ENCODE measurements around the gene GPSM1. TPM values are rescaled to one million over a fixed set of nuclear protein-coding genes. Genes with fewer than 3 reads are reported as not detected.

Gene GPSM1
- total RNA-seq, 1 experiment from 2014 or later: 24.7 TPM

- no peaks in the 10 kb centered on the region for H3K36me3 Mint-ChIP-seq (ENCODE audit: insufficient read depth in 1 of 3, low read depth in 3 of 3)
Observed at GRCh38 chr9:136286987-136287379, 40.4 kb upstream of the GPSM1 start.

More at GRCh38 chr9:136286987-136287379, 40.4 kb upstream of the GPSM1 start:
- H3K27ac ChIP-seq (ENCODE audit: insufficient read length, low read depth, low read length): no peak overlapping the region
- TF ChIP-seq, protein P1, sequence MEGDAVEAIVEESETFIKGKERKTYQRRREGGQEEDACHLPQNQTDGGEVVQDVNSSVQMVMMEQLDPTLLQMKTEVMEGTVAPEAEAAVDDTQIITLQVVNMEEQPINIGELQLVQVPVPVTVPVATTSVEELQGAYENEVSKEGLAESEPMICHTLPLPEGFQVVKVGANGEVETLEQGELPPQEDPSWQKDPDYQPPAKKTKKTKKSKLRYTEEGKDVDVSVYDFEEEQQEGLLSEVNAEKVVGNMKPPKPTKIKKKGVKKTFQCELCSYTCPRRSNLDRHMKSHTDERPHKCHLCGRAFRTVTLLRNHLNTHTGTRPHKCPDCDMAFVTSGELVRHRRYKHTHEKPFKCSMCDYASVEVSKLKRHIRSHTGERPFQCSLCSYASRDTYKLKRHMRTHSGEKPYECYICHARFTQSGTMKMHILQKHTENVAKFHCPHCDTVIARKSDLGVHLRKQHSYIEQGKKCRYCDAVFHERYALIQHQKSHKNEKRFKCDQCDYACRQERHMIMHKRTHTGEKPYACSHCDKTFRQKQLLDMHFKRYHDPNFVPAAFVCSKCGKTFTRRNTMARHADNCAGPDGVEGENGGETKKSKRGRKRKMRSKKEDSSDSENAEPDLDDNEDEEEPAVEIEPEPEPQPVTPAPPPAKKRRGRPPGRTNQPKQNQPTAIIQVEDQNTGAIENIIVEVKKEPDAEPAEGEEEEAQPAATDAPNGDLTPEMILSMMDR (conservative IDR thresholded peaks at IDR 0.05): no peak
- H4K5ac ChIP-seq (ENCODE audit: insufficient read length, low read depth, low read length): no peak overlapping the region
- no peak for DNase-seq
- H3K14ac ChIP-seq (ENCODE audit: insufficient read depth, low read length): no peak overlapping the region
- no peak overlapping the region for H3K4ac ChIP-seq (ENCODE audit: low read depth, low read length)
- no peak overlapping the region for H3K23ac ChIP-seq (ENCODE audit: insufficient read length, low read depth, low read length)
- no peaks in the 10 kb centered on the region for H4K20me1 ChIP-seq (ENCODE audit: control insufficient read depth, insufficient read depth, insufficient read length)
- no peak overlapping the region for H3K27ac Mint-ChIP-seq
- H3K56ac ChIP-seq (ENCODE audit: insufficient read length, low read depth, low read length): no peak overlapping the region
- no peak overlapping the region for H4K8ac ChIP-seq (replicated peaks; ENCODE audit: insufficient read length, low read depth, low read length)
- no peak overlapping the region for H2BK120ac ChIP-seq (ENCODE audit: low read depth, low read length, poor library complexity, severe bottlenecking)
- H3K27me3 ChIP-seq (ENCODE audit: insufficient read depth, low read length): no peaks in the 10 kb centered on the region
- no peaks in the 10 kb centered on the region for H3K79me2 ChIP-seq (ENCODE audit: insufficient read depth, low read length)
- no peak overlapping the region for H4K91ac ChIP-seq (ENCODE audit: insufficient read length, low read depth, low read length)
- H3T11ph ChIP-seq (ENCODE audit: low read length): no peak overlapping the region
- no peaks in the 10 kb centered on the region for H3K79me1 ChIP-seq (ENCODE audit: insufficient read depth, low read depth, low read length, poor library complexity, severe bottlenecking)
- no peak overlapping the region for H2AFZ ChIP-seq (ENCODE audit: low read length)
- H2BK5ac ChIP-seq (ENCODE audit: insufficient read length, low read length): no peak overlapping the region
- peaks cover 6% of the 10 kb centered on the region for H3K27me3 Mint-ChIP-seq (ENCODE audit: low read depth)
- H3K23me2 ChIP-seq (ENCODE audit: insufficient read length, low read depth, low read length, poor library complexity, severe bottlenecking): peaks cover 3% of the 10 kb centered on the region
- H3K9me3 ChIP-seq (ENCODE audit: control insufficient read depth, low read depth, low read length): no peaks in the 10 kb centered on the region
- no peaks in the 10 kb centered on the region for H3K4me1 ChIP-seq (ENCODE audit: insufficient read depth, low read length)
- no peak overlapping the region for H2BK20ac ChIP-seq (ENCODE audit: low read depth, low read length, poor library complexity, severe bottlenecking)
- no peak overlapping the region for H3K18ac ChIP-seq (ENCODE audit: insufficient read length, low read depth, low read length)
- no peak overlapping the region for H3K9ac ChIP-seq (ENCODE audit: extremely low read depth, insufficient read length, low read length)
- no CpG with 5 or more reads among the region's 13 CpGs for WGBS (ENCODE audit: extremely low coverage, insufficient read length, low lambda C conversion rate)
- no peaks in the 10 kb centered on the region for H3K9me3 Mint-ChIP-seq
- peaks cover 4 to 7% of the 10 kb centered on the region in 2 experiments; a peak in 2 of 4 replicates for H3K4me1 Mint-ChIP-seq
- no peak overlapping the region for H2BK15ac ChIP-seq (ENCODE audit: low read depth, low read length)
- H2AK5ac ChIP-seq (ENCODE audit: insufficient read length, low read length): no peak overlapping the region
- no peak overlapping the region for H3K4me2 ChIP-seq (ENCODE audit: insufficient read depth, insufficient read length, low read length)
- no peak overlapping the region for H2BK12ac ChIP-seq (ENCODE audit: insufficient read length, low read depth, low read length)
- H3K4me3 Mint-ChIP-seq: no peak overlapping the region
